Measurements from ENCODE around the gene IL22.

Gene IL22

GRCh38 chr12:68231229-68231628 is 22.2 kb downstream of the IL22 start:
- ChIA-PET CTCF (interaction anchor here (0.9 to 2.5 kb wide), 9 partner anchors 8 to 196 kb away, joined by 3 to 17 read pairs (median 4); partner anchors contain the start of gene MDM1), POLR2A (interaction anchor here (1.4 kb wide), 1 partner anchor 10 kb away, joined by 3 read pairs; no protein-coding TSS in a partner anchor)
- TF ChIP-seq CTCF (IDR thresholded peaks at IDR 0.05; ENCODE audit: control extremely low read depth, extremely low read depth, low read depth, missing control alignments): no peak
- DNase-seq (ENCODE audit: extremely low spot score): no peak

GRCh38 chr12:68229956-68230355 is 23.4 kb downstream of the IL22 start:
- no peak for DNase-seq (ENCODE audit: extremely low spot score)
- TF ChIP-seq CTCF (IDR thresholded peaks at IDR 0.05; ENCODE audit: control extremely low read depth, extremely low read depth, low read depth, missing control alignments): no peak
- POLR2A ChIA-PET: no interaction called here
- CTCF ChIA-PET: interaction anchor here (2.1 kb wide), 1 partner anchor 87 kb away, joined by 8 read pairs; no protein-coding TSS in a partner anchor

- CTCF ChIA-PET: no interaction called here
- no peak for DNase-seq (ENCODE audit: extremely low spot score)
- no peak for TF ChIP-seq CTCF (IDR thresholded peaks at IDR 0.05; ENCODE audit: control extremely low read depth, extremely low read depth, low read depth, missing control alignments)
- POLR2A ChIA-PET: no interaction called here
Measured at GRCh38 chr12:68227356-68227755, 26.0 kb downstream of the IL22 start.

- POLR2A ChIA-PET: no interaction called here
- DNase-seq (ENCODE audit: extremely low spot score): no peak
- TF ChIP-seq CTCF (IDR thresholded peaks at IDR 0.05; ENCODE audit: control extremely low read depth, extremely low read depth, low read depth, missing control alignments): no peak
- CTCF ChIA-PET: interaction anchor here (1.4 to 5.8 kb wide), 4 partner anchors 11 to 462 kb away, joined by 3 to 94 read pairs (median 14); no protein-coding TSS in a partner anchor
Measured at GRCh38 chr12:68225576-68226476, 27.6 kb downstream of the IL22 start, which contains the start of gene IL26. Gene IL26, minus strand, starts transcription at chr12:68225810. Its CDS starts 54 bp downstream, at chr12:68225756.

- POLR2A ChIA-PET: no interaction called here
Measured at GRCh38 chr12:68224613-68225285, 28.7 kb downstream of the IL22 start.

More at GRCh38 chr12:68224613-68225285, 28.7 kb downstream of the IL22 start:
- TF ChIP-seq CTCF (IDR thresholded peaks at IDR 0.05; ENCODE audit: control extremely low read depth, extremely low read depth, low read depth, missing control alignments): no peak
- CTCF ChIA-PET: interaction anchor here (1.1 to 5.8 kb wide), 9 partner anchors 7 to 868 kb away, joined by 3 to 94 read pairs (median 17); no protein-coding TSS in a partner anchor
- DNase-seq (ENCODE audit: extremely low spot score): no peak
